Fibroblast of lung (primary cell): Measurements from ENCODE around the gene LRRK1.

Experiments used
- CTCF ChIP-seq, 2 donors: IDR thresholded peaks in 1 of 2; conservative IDR thresholded peaks in 1 of 2; 1 replicate in 1 of 2; 2 replicates in 1 of 2; pipeline ENCODE4 v1.5.1; 2011 to 2012; ENCODE audit warnings: low read length in 2 of 2, control low read depth in 1 of 2, inconsistent platforms in 1 of 2, low read depth in 1 of 2, mild to moderate bottlenecking in 1 of 2
- EZH2 ChIP-seq: IDR thresholded peaks from 2 replicates; pipeline ENCODE4 v1.5.1; 2012; ENCODE audit warnings: low read length, control low read depth, mild to moderate bottlenecking; ENCODE audit errors: missing control alignments

GRCh38 chr15:101039461-101039860, 120.3 kb downstream of the LRRK1 start:
- TF ChIP-seq CTCF (conservative IDR thresholded peaks at IDR 0.05 in 1 of 2, IDR thresholded peaks at IDR 0.05 in 1 of 2; ENCODE audit: low read depth in 1 of 2, low read length in 2 of 2) (no peak), EZH2 (no peak)
